ENCODE data around the gene ITGA8. TPM values are rescaled to one million over a fixed set of nuclear protein-coding genes. Genes with fewer than 3 reads are reported as not detected.

Gene ITGA8
- total RNA-seq, 2 donors from 2014 or later = 2.1 to 3.5 TPM

DNA sequence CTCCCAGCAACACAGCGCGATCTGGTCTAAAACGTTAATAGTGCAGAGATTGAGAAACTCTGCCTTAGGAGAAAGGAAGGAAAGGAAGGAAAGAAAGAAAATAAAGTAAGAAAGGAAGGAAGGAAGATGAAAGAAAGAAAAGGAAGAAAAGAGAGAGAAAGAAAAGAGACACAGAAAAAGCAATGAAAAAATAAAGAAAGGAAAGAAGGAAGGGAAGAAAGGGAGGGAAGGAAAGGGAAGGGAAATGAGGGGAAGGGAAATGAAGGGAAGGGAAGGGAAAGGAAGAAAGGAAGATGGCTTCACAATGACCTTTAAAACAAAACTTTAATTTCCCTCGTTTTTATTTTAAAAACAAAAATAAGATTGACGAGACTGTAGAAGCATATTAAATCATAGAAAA, 173.1 kb downstream of the ITGA8 start:
- no peak overlapping the region for H3K4me3 ChIP-seq
- no peaks in the 10 kb centered on the region for H3K27me3 ChIP-seq
- no peak overlapping the region for H3K27ac ChIP-seq
- DNase-seq = no peak
- no peaks in the 10 kb centered on the region for H3K9me3 ChIP-seq
- TF ChIP-seq, protein P1, sequence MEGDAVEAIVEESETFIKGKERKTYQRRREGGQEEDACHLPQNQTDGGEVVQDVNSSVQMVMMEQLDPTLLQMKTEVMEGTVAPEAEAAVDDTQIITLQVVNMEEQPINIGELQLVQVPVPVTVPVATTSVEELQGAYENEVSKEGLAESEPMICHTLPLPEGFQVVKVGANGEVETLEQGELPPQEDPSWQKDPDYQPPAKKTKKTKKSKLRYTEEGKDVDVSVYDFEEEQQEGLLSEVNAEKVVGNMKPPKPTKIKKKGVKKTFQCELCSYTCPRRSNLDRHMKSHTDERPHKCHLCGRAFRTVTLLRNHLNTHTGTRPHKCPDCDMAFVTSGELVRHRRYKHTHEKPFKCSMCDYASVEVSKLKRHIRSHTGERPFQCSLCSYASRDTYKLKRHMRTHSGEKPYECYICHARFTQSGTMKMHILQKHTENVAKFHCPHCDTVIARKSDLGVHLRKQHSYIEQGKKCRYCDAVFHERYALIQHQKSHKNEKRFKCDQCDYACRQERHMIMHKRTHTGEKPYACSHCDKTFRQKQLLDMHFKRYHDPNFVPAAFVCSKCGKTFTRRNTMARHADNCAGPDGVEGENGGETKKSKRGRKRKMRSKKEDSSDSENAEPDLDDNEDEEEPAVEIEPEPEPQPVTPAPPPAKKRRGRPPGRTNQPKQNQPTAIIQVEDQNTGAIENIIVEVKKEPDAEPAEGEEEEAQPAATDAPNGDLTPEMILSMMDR (IDR thresholded peaks at IDR 0.05) = no peak
- no peaks in the 10 kb centered on the region for H3K36me3 ChIP-seq
- no peaks in the 10 kb centered on the region for H3K4me1 ChIP-seq
- intact Hi-C loops (cut with DNase I) = no loop called here
- H3K9ac ChIP-seq (ENCODE audit: low read depth in 2 of 2, low read length in 2 of 2) = no peak overlapping the region

- DNase-seq = no peak
- intact Hi-C loops (cut with DNase I) = no loop called here
- TF ChIP-seq, protein P1 (IDR thresholded peaks at IDR 0.05) = no peak
- H3K27me3 ChIP-seq = no peaks in the 10 kb centered on the region
- no peak overlapping the region for H3K4me3 ChIP-seq
- no peak overlapping the region for H3K9ac ChIP-seq (ENCODE audit: low read depth in 2 of 2, low read length in 2 of 2)
- H3K27ac ChIP-seq = no peak overlapping the region
- no peaks in the 10 kb centered on the region for H3K4me1 ChIP-seq
- H3K36me3 ChIP-seq = no peaks in the 10 kb centered on the region
- H3K9me3 ChIP-seq = no peaks in the 10 kb centered on the region
Observed at GRCh38 chr10:15545884-15546283, 173.8 kb downstream of the ITGA8 start.

DNA sequence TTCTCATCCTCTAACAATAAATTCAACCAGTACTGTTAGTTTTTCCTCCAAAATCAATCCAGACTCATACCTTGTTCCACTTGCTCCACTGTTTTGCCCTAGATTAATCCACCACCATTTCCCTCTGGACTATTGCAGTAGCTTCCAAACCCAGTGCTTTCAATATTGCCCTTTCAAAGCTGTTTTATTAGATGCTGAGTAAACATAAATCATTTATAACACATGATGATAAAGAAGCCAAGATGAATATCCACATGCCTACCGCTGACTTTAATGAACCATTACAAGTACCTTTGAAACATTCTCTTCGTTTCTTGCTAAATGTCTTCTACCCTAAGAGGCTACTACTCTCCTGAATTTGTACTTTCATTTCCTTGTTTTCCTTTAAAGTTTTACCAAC, 174.5 kb downstream of the ITGA8 start:
- intact Hi-C loops (cut with DNase I) = no loop called here
- H3K27me3 ChIP-seq = no peaks in the 10 kb centered on the region
- no peaks in the 10 kb centered on the region for H3K36me3 ChIP-seq
- no peak overlapping the region for H3K4me3 ChIP-seq
- DNase-seq = no peak
- H3K9ac ChIP-seq (ENCODE audit: low read depth in 2 of 2, low read length in 2 of 2) = no peak overlapping the region
- no peaks in the 10 kb centered on the region for H3K4me1 ChIP-seq
- no peaks in the 10 kb centered on the region for H3K9me3 ChIP-seq
- TF ChIP-seq, protein P1 (IDR thresholded peaks at IDR 0.05) = no peak
- no peak overlapping the region for H3K27ac ChIP-seq

- no peaks in the 10 kb centered on the region for H3K36me3 ChIP-seq
- DNase-seq = no peak
- H3K9me3 ChIP-seq = no peaks in the 10 kb centered on the region
- H3K9ac ChIP-seq (ENCODE audit: low read depth in 2 of 2, low read length in 2 of 2) = no peak overlapping the region
- TF ChIP-seq, protein P1 (IDR thresholded peaks at IDR 0.05) = no peak
- H3K4me1 ChIP-seq = no peaks in the 10 kb centered on the region
- H3K27ac ChIP-seq = no peak overlapping the region
- H3K27me3 ChIP-seq = no peaks in the 10 kb centered on the region
- no peak overlapping the region for H3K4me3 ChIP-seq
- intact Hi-C loops (cut with DNase I) = no loop called here
Observed at GRCh38 chr10:15543994-15544393, 175.7 kb downstream of the ITGA8 start.

DNA sequence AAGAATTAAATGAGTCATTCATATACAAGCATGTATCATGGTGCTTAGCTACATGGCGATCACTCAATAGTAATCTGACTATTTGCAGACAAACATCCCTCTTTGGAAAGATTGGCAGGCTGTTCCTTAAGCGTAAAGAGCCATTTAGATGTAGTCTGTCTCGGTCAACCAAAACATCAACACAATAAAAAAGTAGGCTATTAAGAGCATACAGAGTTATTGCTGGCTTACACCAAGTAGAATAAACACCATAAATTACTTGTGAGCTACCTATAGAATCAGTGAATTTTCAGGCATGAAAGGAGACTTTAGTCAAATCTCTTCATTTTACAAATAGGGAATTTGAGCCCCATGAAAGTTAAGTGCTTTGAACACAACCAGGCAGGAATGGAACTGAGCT, 176.9 kb downstream of the ITGA8 start:
- intact Hi-C loops (cut with DNase I) = no loop called here
- Histone ChIP-seq H3K4me3 (no peak overlapping the region), H3K4me1 (no peaks in the 10 kb centered on the region), H3K9ac (ENCODE audit: low read depth in 2 of 2, low read length in 2 of 2) (no peak overlapping the region), H3K9me3 (no peaks in the 10 kb centered on the region), H3K27ac (no peak overlapping the region), H3K36me3 (no peaks in the 10 kb centered on the region), H3K27me3 (no peaks in the 10 kb centered on the region)
- DNase-seq = no peak
- TF ChIP-seq, protein P1 (IDR thresholded peaks at IDR 0.05) = no peak

DNA sequence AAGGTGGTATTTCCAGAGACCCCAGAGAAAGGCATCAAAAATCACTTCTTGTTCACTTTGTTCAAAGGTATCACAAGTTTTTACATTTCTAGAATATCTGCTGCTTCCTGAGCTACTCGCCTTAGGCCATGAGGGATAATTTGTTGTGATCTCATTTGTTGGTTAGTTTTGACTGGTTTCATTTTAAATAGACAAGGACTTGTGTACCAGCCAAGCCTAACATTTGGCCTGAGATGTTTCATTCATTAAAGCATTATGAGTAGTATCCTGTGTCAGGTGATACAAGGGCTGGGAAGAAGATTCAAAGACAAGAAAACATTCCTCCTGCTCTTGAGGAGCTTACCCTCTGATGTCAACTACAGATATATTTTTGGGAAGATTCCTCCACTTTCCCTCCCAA, 178.3 kb downstream of the ITGA8 start:
- no peak overlapping the region for H3K9ac ChIP-seq (ENCODE audit: low read depth in 2 of 2, low read length in 2 of 2)

More for the DNA sequence above, 178.3 kb downstream of the ITGA8 start:
- Histone ChIP-seq H3K36me3 (no peaks in the 10 kb centered on the region), H3K27me3 (no peaks in the 10 kb centered on the region), H3K4me3 (no peak overlapping the region), H3K9me3 (no peaks in the 10 kb centered on the region), H3K27ac (no peak overlapping the region), H3K4me1 (no peaks in the 10 kb centered on the region)
- DNase-seq = no peak
- TF ChIP-seq, protein P1 (IDR thresholded peaks at IDR 0.05) = no peak
- intact Hi-C loops (cut with DNase I) = no loop called here
